IPS-NIHi7 (cell line): Measurements from ENCODE around the gene SMAD3.

Source experiments
- DNase-seq: peaks from one replicate; pipeline ENCODE4 v3.0.0; 2012; ENCODE audit warnings: mixed read lengths; ENCODE audit errors: extremely low spot score

The SMAD3 gene

GRCh38 chr15:67096546-67097294 lies 31.3 kb downstream of the SMAD3 start:
- DNase-seq, result no peak

GRCh38 chr15:67097424-67097823 lies 32.0 kb downstream of the SMAD3 start:
- DNase-seq, result no peak

GRCh38 chr15:67097930-67098740 lies 32.7 kb downstream of the SMAD3 start:
- DNase-seq, result no peak

- DNase-seq, result no peak
Observed at GRCh38 chr15:67098768-67099282, 33.4 kb downstream of the SMAD3 start.

GRCh38 chr15:67100124-67100791 lies 34.9 kb downstream of the SMAD3 start:
- no peak for DNase-seq

- no peak for DNase-seq
Observed at GRCh38 chr15:67100801-67101581, 35.6 kb downstream of the SMAD3 start.

- no peak for DNase-seq
Observed at GRCh38 chr15:67101911-67102598, 36.7 kb downstream of the SMAD3 start.

- no peak for DNase-seq
Observed at GRCh38 chr15:67102599-67102929, 37.2 kb downstream of the SMAD3 start.

GRCh38 chr15:67103021-67103420 lies 37.6 kb downstream of the SMAD3 start:
- DNase-seq, result no peak

- no peak for DNase-seq
Observed at GRCh38 chr15:67103432-67103831, 38.0 kb downstream of the SMAD3 start.

GRCh38 chr15:67103869-67104268 lies 38.5 kb downstream of the SMAD3 start:
- DNase-seq, result no peak

- DNase-seq, result no peak
Observed at GRCh38 chr15:67104510-67104909, 39.1 kb downstream of the SMAD3 start.

- DNase-seq, result peak; percentile 47
Observed at GRCh38 chr15:67105065-67105951, 39.9 kb downstream of the SMAD3 start.

GRCh38 chr15:67105991-67106763 lies 40.8 kb downstream of the SMAD3 start:
- DNase-seq, result no peak

- DNase-seq, result no peak
Observed at GRCh38 chr15:67106764-67107013, 41.3 kb downstream of the SMAD3 start.

GRCh38 chr15:67107014-67107812 lies 41.8 kb downstream of the SMAD3 start:
- peak; percentile 54 for DNase-seq

GRCh38 chr15:67108122-67108961 lies 42.9 kb downstream of the SMAD3 start:
- no peak for DNase-seq
